GM19438 (cell line): ENCODE results near the gene LRP11.

Experiments
- ATAC-seq: cut with Tn5 transposase; IDR thresholded peaks from one replicate; pipeline ENCODE4 v1.9.1; 2021; ENCODE audit warnings: low read depth; ENCODE audit not compliant: unreplicated experiment

The LRP11 gene

DNA sequence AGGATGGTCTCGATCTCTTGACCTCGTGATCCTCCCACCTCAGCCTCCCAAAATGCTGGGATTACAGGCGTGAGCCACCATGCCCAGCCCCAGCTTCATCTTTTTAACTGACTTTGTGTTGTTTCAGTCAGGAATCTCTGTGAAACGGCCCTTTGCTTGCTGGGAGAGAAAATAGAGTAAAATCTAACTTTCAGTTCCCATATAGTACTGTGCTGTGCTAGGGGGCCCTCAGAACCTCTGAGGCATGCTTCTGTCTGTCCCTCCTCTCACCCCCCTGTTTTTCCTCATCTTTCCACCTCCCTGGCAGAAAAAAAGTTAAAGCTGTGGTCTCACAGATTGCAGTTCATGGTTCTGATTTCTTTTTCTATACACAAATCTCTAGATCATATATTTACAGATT, 48.4 kb downstream of the LRP11 start:
- ATAC-seq, result no peak

DNA sequence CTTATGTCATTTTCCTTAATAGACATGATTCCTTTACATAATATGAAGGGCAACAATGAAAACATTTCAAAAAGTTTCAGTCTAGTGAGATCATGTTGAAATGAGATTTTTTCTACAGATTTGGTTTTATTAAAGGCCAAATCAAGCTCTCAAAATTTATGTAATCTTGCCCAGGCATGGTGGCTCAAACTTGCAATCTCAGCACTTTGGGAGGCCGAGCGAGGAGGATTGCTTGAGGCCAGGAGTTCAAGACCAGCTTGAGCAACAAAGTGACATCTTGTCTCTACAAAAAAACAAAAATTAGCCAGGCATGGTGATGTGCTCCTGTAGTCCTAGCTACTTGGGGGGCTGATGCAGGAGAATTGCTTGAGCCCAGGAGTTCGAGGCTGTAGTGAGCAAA, 50.8 kb downstream of the LRP11 start:
- ATAC-seq, result no peak

DNA sequence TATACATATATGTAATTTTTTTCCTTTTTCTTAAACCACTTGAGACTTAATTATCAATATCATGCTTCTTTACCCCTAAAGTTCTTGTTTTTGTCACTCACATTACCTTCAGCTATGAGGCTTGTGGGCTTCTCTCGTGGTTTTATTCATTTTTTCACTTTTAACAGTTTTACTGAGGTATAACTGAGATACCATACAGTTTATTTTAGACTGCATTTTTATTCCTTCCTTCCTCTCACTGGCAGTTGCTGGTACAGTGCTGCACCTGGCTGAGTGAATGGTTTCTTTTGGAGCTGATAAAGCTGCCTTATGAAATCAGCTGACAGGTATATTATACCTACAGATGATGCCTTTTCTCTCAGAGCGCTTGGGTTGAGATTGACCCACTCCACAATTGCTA, 54.4 kb downstream of the LRP11 start:
- ATAC-seq, result no peak

DNA sequence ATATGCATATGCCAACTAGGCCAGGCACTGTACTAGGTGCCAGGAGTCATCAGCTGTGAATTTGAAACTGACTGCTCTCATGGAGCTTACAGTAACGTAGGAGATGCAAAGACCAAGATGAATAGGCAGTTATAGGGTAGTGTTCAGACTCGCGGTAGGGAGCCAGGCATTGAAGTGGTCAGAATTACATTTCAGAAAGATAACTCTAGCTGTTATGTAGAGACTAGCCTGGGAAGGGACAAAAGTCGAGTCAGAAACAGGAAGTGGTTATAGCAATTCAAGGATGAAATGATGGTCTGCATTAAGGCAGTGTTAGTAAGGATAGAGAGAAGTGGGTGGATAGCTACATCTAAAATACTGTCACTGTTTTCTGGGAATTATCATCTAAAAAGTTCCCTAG, 58.0 kb downstream of the LRP11 start:
- ATAC-seq, result no peak

DNA sequence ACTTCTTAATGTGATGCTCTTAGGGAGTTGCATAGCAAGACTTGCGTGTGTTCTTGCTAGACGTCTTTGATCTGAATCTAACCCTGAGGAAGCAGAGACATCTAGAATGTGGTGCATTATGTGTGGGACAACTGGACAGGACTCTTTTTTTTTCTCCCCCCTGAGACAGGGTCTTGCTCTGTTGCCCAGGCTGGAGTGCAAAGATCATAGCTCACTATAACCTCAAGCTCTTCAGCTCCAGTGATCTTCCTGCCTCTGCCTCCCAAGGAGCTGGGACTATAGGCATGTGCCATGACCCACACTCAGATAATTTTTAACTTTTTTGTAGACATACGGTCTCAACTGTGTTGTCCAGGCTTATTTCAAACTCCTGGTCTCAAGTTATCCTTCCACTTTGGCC, 80.6 kb downstream of the LRP11 start:
- ATAC-seq, result no peak

DNA sequence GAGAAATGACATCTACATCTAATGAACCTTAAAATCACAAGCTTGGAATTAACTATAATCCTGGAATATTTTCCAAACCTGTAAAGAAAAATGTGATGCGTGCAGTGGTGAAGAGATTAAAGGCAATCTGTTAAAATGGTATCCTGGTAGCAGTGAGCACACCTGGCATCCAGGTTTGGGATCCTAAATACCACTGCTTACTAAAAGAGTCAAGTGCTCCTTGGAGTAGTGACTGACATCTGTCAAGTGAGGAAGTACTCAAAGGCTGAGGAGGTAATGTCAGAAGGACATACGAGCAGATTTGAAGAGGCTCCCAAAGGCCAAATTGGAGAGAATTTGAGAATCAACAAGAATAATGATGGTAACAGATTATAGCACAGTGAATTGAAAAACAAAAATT, 81.8 kb downstream of the LRP11 start:
- ATAC-seq, result no peak

DNA sequence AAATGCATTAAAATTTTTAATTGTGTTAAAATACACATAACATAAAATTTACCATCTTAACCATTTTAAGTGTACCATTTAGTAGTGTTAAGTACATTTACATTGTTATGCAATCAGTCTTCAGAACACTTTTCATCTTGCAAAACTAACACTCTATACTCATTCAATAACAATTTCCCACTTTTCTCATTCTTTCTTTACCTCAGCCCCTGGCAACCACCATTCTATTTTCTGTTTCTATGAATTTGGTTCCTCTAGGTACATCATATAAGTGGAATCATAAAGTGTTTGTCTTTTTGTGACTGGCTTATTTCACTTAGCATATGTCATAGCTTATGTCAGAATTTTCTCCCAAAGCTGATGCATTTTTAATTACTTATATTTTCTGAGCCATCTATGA, 82.4 kb downstream of the LRP11 start:
- no peak for ATAC-seq

DNA sequence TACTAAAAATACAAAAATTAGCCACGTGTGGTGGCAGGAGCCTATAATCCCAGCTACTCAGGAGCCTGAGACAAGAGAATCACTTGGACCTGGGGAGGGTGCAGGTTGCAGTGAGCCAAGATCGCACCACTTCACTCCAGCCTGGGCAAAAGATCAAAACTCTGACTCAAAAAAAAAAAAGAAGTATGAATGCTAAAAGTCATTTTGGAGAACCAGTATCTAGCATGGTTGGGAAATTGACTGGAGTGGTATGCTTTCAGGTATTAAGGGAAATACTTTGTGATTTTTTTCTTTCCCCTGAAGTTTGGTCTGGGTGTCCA, 84.6 kb downstream of the LRP11 start:
- no peak for ATAC-seq

DNA sequence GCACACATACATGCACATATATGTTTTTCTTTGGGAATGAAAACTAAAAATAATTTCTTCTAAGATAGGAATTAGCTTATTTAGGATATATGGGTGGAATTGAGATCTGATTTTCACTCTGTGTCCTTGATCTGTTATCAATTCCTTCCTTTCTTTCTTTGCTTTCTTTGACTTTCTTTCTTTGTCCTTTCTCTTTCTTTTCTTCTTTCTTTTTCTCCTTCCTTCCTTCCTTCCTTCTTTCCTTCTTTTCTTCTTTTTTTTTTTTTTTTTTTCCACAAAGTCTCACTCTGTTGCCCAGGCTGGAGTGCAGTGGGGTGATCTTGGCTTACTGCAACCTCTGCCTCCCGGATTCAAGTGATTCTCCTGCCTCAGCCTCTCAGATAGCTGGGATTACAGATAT, 86.5 kb downstream of the LRP11 start:
- ATAC-seq, result no peak

DNA sequence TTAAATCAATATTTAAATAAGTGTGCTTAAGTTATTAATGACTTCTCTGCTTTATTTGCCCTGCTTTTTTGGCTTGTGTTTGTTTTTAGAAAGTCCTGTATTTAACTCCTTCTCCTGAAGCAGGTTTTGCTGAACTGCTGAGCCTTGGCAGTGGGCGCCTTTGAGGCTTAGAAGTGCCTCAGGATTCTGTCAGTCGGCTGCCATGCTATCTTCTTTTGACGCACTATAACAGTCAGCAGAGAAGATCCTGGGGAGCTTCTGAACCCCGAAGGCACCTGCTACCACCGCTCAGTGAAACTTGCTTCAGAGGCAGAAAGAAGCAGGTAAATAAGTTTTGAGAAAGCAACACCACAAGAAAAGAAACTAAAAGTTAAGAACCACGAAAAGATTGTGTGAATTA, 92.2 kb downstream of the LRP11 start:
- ATAC-seq, result no peak

DNA sequence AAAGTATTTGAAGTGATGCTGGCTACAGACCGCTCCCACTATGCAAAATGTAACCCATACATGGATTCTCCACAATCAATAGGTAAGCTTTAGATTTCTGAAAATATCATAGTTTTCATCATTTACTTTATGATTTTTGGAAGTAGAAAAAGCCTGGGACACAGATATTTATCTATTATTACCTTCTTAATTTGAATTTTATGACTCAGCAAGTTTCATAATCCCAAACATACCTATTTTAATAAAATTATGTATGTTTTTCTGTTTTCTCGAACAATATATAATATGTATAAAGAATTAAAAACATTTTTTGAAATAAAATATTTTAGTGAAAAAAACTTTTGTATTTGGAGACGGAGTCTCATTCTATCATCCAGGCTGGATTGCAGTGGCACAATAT, 93.0 kb downstream of the LRP11 start:
- ATAC-seq, result no peak

DNA sequence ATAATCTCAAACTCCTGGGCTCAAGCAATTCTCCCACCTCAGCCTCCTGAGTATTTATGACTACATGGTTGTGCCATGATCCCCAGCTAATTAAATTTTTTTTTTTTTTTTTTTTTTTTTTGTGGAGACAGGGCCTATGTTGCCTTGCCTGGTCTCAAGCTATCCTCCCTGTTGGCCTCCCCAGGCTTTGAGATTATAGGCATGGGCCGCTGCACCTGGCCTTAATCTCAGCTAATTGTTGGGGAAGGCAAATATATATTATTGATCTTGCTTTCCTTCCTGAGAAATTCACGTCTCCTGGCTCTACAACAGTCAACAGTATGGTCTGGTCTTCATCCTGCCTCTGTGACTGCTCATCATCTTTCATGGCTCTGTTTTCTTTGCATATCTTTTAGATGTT, 94.5 kb downstream of the LRP11 start:
- ATAC-seq, result no peak
